Type B pancreatic cell (in vitro differentiated cells): ENCODE results near the gene IFNA7. TPM values are rescaled to one million over a fixed set of nuclear protein-coding genes. Genes with fewer than 3 reads are reported as not detected.

Source experiments
- DNase-seq: peaks from one replicate; pipeline ENCODE4 v3.0.0; 2021; ENCODE audit warnings: mixed read lengths; ENCODE audit not compliant: unreplicated experiment; ENCODE audit errors: extremely low spot score
- H3K27ac Mint-ChIP-seq: 2 replicates; pipeline ENCODE4 v1.8.0; 2021; ENCODE audit warnings: mild to moderate bottlenecking, mixed read lengths
- H3K27me3 Mint-ChIP-seq: 2 replicates; pipeline ENCODE4 v1.8.0; 2021; ENCODE audit warnings: mixed read lengths
- H3K36me3 Mint-ChIP-seq: 2 replicates; pipeline ENCODE4 v1.8.0; 2021; ENCODE audit warnings: mixed read lengths
- H3K4me1 Mint-ChIP-seq: one replicate; pipeline ENCODE4 v1.8.0; 2021; ENCODE audit warnings: mixed read lengths; ENCODE audit not compliant: unreplicated experiment
- H3K4me3 Mint-ChIP-seq: 2 replicates; pipeline ENCODE4 v1.8.0; 2021; ENCODE audit warnings: mild to moderate bottlenecking, mixed read lengths
- H3K9me3 Mint-ChIP-seq: 2 replicates; pipeline ENCODE4 v1.8.0; 2021; ENCODE audit warnings: mixed read lengths
- total RNA-seq: library from RNA; stranded (reverse); gene quantifications from 2 replicates; pipeline ENCODE4 v1.2.1, GENCODE V29; 2021; ENCODE audit warnings: low replicate concordance
- TF ChIP-seq, protein P1 (sequence below): fragments of 200-600 bp; sonication (generic); conservative IDR thresholded peaks from 2 replicates; pipeline ENCODE4 v1.5.0; 2021; ENCODE audit warnings: antibody characterized with exemption, mild to moderate bottlenecking

Gene IFNA7
- total RNA-seq, 1 donor from 2014 or later, result not detected

DNA sequence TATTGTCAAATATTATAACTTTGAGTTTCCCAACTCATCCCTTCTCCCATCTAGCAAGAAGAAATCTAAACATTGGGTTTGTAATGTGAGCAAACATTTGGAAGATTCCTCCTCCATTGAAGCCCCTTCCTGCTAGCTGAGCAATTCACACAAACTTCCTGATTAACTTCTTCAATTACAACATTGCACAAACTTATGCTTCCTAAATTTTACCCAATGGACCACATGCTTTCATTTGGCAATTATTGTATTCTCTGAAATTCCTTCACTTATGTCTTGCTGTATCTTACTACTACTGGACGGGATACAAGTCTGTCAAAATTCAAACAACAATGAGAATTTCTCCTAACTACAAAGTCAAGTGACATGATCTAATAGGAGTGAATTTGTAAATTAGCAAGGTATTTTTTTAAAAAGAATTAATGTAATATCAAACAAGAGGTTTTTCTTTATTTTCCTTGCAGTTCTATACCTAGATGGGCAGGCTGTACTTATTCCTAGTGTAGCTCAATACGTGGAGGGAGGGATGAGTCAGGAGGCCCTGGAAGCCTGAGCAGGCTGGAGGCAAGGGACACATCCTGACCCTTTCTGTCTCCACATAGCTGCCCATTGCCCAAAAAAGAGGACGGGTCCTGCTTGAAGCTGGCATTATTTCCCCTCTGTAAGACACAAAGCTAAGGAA, 48.5 kb downstream of the IFNA7 start:
- Mint-ChIP-seq H3K9me3 (no peaks in the 10 kb centered on the region), H3K27me3 (no peaks in the 10 kb centered on the region), H3K27ac (no peak overlapping the region), H3K36me3 (no peaks in the 10 kb centered on the region), H3K4me3 (no peak overlapping the region), H3K4me1 (peaks cover 6% of the 10 kb centered on the region)
- TF ChIP-seq, protein P1, sequence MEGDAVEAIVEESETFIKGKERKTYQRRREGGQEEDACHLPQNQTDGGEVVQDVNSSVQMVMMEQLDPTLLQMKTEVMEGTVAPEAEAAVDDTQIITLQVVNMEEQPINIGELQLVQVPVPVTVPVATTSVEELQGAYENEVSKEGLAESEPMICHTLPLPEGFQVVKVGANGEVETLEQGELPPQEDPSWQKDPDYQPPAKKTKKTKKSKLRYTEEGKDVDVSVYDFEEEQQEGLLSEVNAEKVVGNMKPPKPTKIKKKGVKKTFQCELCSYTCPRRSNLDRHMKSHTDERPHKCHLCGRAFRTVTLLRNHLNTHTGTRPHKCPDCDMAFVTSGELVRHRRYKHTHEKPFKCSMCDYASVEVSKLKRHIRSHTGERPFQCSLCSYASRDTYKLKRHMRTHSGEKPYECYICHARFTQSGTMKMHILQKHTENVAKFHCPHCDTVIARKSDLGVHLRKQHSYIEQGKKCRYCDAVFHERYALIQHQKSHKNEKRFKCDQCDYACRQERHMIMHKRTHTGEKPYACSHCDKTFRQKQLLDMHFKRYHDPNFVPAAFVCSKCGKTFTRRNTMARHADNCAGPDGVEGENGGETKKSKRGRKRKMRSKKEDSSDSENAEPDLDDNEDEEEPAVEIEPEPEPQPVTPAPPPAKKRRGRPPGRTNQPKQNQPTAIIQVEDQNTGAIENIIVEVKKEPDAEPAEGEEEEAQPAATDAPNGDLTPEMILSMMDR, result no peak
- DNase-seq, result no peak

Other genes starting within 250 kb of the IFNA7 start
- 0.72 and 2.4 TPM in 2 replicates for gene HACD4, start 170.6 kb downstream of the IFNA7 start, total RNA-seq
- gene IFNB1, start 124.3 kb downstream of the IFNA7 start, total RNA-seq, result not detected in 2 replicates
- not detected in 2 replicates for gene IFNW1, start 60.4 kb downstream of the IFNA7 start, total RNA-seq
- not detected in 2 replicates for gene IFNA21, start 35.5 kb downstream of the IFNA7 start, total RNA-seq
- gene IFNA4, start 14.6 kb downstream of the IFNA7 start, total RNA-seq, result not detected in 2 replicates
- gene IFNA10, start 4.9 kb upstream of the IFNA7 start, total RNA-seq, result not detected in 2 replicates
- not detected in 2 replicates for gene IFNA16, start 15.1 kb upstream of the IFNA7 start, total RNA-seq
- gene IFNA17, start 26.0 kb upstream of the IFNA7 start, total RNA-seq, result not detected in 2 replicates
- not detected in 2 replicates for gene IFNA14, start 37.8 kb upstream of the IFNA7 start, total RNA-seq
- not detected in 2 replicates for gene IFNA5, start 103.1 kb upstream of the IFNA7 start, total RNA-seq
- 29.9 and 33.3 TPM in 2 replicates for gene KLHL9, start 133.2 kb upstream of the IFNA7 start, total RNA-seq
- not detected in 2 replicates for gene IFNA6, start 148.7 kb upstream of the IFNA7 start, total RNA-seq
- not detected in 2 replicates for gene IFNA13, start 165.9 kb upstream of the IFNA7 start, total RNA-seq
- gene IFNA2, start 183.2 kb upstream of the IFNA7 start, total RNA-seq, result not detected in 2 replicates
- not detected in 2 replicates for gene IFNA8, start 206.9 kb upstream of the IFNA7 start, total RNA-seq
- gene IFNA1, start 238.2 kb upstream of the IFNA7 start, total RNA-seq, result not detected in 2 replicates